HG03060 (cell line): ENCODE measurements around the gene ZNF587.
"Not testable (repeated sequence)": the region's sequence is repeated elsewhere in the genome, so short reads cannot be mapped to it uniquely, and the experiment has no call there.

ENCODE experiments used
- ATAC-seq: cut with Tn5 transposase; IDR thresholded peaks from one replicate; pipeline ENCODE4 v1.9.1; 2021; ENCODE audit warnings: low read depth, moderate number of reproducible peaks; ENCODE audit not compliant: unreplicated experiment

Gene ZNF587

GRCh38 chr19:57849666-57850473, at the start of gene ZNF587:
ZNF587 (plus strand) TSS chr19:57849859; CDS start chr19:57850039, 180 bp downstream.
- peak; percentile 64 for ATAC-seq

GRCh38 chr19:57800696-57801095, 49.0 kb upstream of the ZNF587 start:
- ATAC-seq: no peak

GRCh38 chr19:57802269-57802668, 47.4 kb upstream of the ZNF587 start:
- no peak for ATAC-seq

- no peak for ATAC-seq
Observed at GRCh38 chr19:57803265-57803593, 46.4 kb upstream of the ZNF587 start.

- no peak for ATAC-seq
Observed at GRCh38 chr19:57803594-57804325, 45.9 kb upstream of the ZNF587 start.

GRCh38 chr19:57807541-57807940, 42.1 kb upstream of the ZNF587 start:
- no peak for ATAC-seq

- not testable (repeated sequence) for ATAC-seq
Observed at GRCh38 chr19:57810410-57811295, 39.0 kb upstream of the ZNF587 start.

GRCh38 chr19:57812226-57812625, 37.4 kb upstream of the ZNF587 start:
- ATAC-seq: no peak

GRCh38 chr19:57812975-57813820, 36.5 kb upstream of the ZNF587 start:
- ATAC-seq: not testable (repeated sequence)

- ATAC-seq: no peak
Observed at GRCh38 chr19:57813919-57814504, 35.6 kb upstream of the ZNF587 start.

- no peak for ATAC-seq
Observed at GRCh38 chr19:57814505-57815246, 35.0 kb upstream of the ZNF587 start, which contains the start of gene ZNF552. ZNF552 (minus strand) TSS chr19:57814913; CDS start chr19:57814743, 170 bp downstream.

GRCh38 chr19:57815247-57816075, 34.2 kb upstream of the ZNF587 start:
- ATAC-seq: no peak

GRCh38 chr19:57816652-57817051, 33.0 kb upstream of the ZNF587 start:
- no peak for ATAC-seq

GRCh38 chr19:57817976-57818375, 31.7 kb upstream of the ZNF587 start:
- no peak for ATAC-seq

GRCh38 chr19:57818378-57818777, 31.3 kb upstream of the ZNF587 start:
- ATAC-seq: no peak

- ATAC-seq: peak; percentile 51
Observed at GRCh38 chr19:57819475-57820148, 30.0 kb upstream of the ZNF587 start.

GRCh38 chr19:57820599-57820998, 29.1 kb upstream of the ZNF587 start:
- ATAC-seq: no peak
